Measurements from ENCODE around the gene MSH5. TPM values are rescaled to one million over a fixed set of nuclear protein-coding genes. Genes with fewer than 3 reads are reported as not detected.

MSH5 gene
- total RNA-seq, 1 experiment from 2014 or later, result 22.4 TPM

GRCh38 chr6:31775633-31776484 lies 36.1 kb downstream of the MSH5 start:
- no peak overlapping the region for H3K9ac ChIP-seq (ENCODE audit: extremely low read depth, insufficient read length, low read length)
- no peak overlapping the region for H2BK12ac ChIP-seq (ENCODE audit: insufficient read length, low read depth, low read length)
- no peak overlapping the region for H3K4ac ChIP-seq (ENCODE audit: low read depth, low read length)
- H3K18ac ChIP-seq (ENCODE audit: insufficient read length, low read depth, low read length), result no peak overlapping the region
- no peak overlapping the region for H2BK120ac ChIP-seq (ENCODE audit: low read depth, low read length, poor library complexity, severe bottlenecking)
- no peak overlapping the region for H2AFZ ChIP-seq (ENCODE audit: low read length)
- H3K23me2 ChIP-seq (ENCODE audit: insufficient read length, low read depth, low read length, poor library complexity, severe bottlenecking), result no peaks in the 10 kb centered on the region
- Mint-ChIP-seq H3K4me3 (no peak overlapping the region), H3K27ac (peak overlapping the region in 2 of 3 experiments; percentile 61 to 73; a peak in 1 of 7 replicates), H3K27me3 (ENCODE audit: low read depth) (no peaks in the 10 kb centered on the region), H3K36me3 (ENCODE audit: insufficient read depth in 1 of 3, low read depth in 3 of 3) (peaks cover 18 to 33% (median 19%) of the 10 kb centered on the region in 3 experiments; a peak in 6 of 7 replicates), H3K4me1 (peaks cover 5 to 10% of the 10 kb centered on the region in 2 experiments; a peak in 3 of 4 replicates), H3K9me3 (no peaks in the 10 kb centered on the region)
- H3K14ac ChIP-seq (ENCODE audit: insufficient read depth, low read length), result no peak overlapping the region
- H4K91ac ChIP-seq (ENCODE audit: insufficient read length, low read depth, low read length), result no peak overlapping the region
- DNase-seq, result no peak
- no peak overlapping the region for H4K8ac ChIP-seq (replicated peaks; ENCODE audit: insufficient read length, low read depth, low read length)
- no peak overlapping the region for H3K4me2 ChIP-seq (ENCODE audit: insufficient read depth, insufficient read length, low read length)
- no peaks in the 10 kb centered on the region for H3K4me1 ChIP-seq (ENCODE audit: insufficient read depth, low read length)
- H2BK5ac ChIP-seq (ENCODE audit: insufficient read length, low read length), result no peak overlapping the region
- no peaks in the 10 kb centered on the region for H4K20me1 ChIP-seq (ENCODE audit: control insufficient read depth, insufficient read depth, insufficient read length)
- no peak overlapping the region for H2BK20ac ChIP-seq (ENCODE audit: low read depth, low read length, poor library complexity, severe bottlenecking)
- H3K23ac ChIP-seq (ENCODE audit: insufficient read length, low read depth, low read length), result no peak overlapping the region
- no CpG with 5 or more reads among the region's 32 CpGs for WGBS (ENCODE audit: extremely low coverage, insufficient read length, low lambda C conversion rate)
- H2AK5ac ChIP-seq (ENCODE audit: insufficient read length, low read length), result no peak overlapping the region
- no peaks in the 10 kb centered on the region for H3K79me1 ChIP-seq (ENCODE audit: insufficient read depth, low read depth, low read length, poor library complexity, severe bottlenecking)
- H2BK15ac ChIP-seq (ENCODE audit: low read depth, low read length), result no peak overlapping the region
- H3K56ac ChIP-seq (ENCODE audit: insufficient read length, low read depth, low read length), result no peak overlapping the region
- TF ChIP-seq CTCF (conservative IDR thresholded peaks at IDR 0.05), result no peak
- no peaks in the 10 kb centered on the region for H3K79me2 ChIP-seq (ENCODE audit: insufficient read depth, low read length)
- H3K27me3 ChIP-seq (ENCODE audit: insufficient read depth, low read length), result no peaks in the 10 kb centered on the region
- H4K5ac ChIP-seq (ENCODE audit: insufficient read length, low read depth, low read length), result no peak overlapping the region
- H3K9me3 ChIP-seq (ENCODE audit: control insufficient read depth, low read depth, low read length), result no peaks in the 10 kb centered on the region
- H3T11ph ChIP-seq (ENCODE audit: low read length), result no peak overlapping the region
- no peak overlapping the region for H3K27ac ChIP-seq (ENCODE audit: insufficient read length, low read depth, low read length)
